HL-60 (cell line): ENCODE measurements around the gene LRRC74A.

Experiments used
- CTCF ChIP-seq: IDR thresholded peaks from one replicate; pipeline ENCODE4 v1.5.1; 2011; ENCODE audit warnings: low read length, control low read depth, inconsistent platforms; ENCODE audit not compliant: insufficient read depth
- GABPA ChIP-seq: IDR thresholded peaks from 2 replicates; pipeline ENCODE4 v1.6.1; 2012; ENCODE audit warnings: low read depth
- POLR2AphosphoS5 ChIP-seq: IDR thresholded peaks from 2 replicates; pipeline ENCODE4 v1.6.1; 2012; ENCODE audit warnings: low read depth
- SPI1 ChIP-seq: IDR thresholded peaks from 2 replicates; pipeline ENCODE4 v1.6.1; 2012; ENCODE audit warnings: low read depth, mild to moderate bottlenecking, borderline replicate concordance

GRCh38 chr14:76909266-76909665, 83.1 kb downstream of the LRRC74A start:
- TF ChIP-seq CTCF (no peak), POLR2AphosphoS5 (no peak), GABPA (no peak), SPI1 (no peak)
